ENCODE measurements around the gene FSTL4.

Gene FSTL4

DNA sequence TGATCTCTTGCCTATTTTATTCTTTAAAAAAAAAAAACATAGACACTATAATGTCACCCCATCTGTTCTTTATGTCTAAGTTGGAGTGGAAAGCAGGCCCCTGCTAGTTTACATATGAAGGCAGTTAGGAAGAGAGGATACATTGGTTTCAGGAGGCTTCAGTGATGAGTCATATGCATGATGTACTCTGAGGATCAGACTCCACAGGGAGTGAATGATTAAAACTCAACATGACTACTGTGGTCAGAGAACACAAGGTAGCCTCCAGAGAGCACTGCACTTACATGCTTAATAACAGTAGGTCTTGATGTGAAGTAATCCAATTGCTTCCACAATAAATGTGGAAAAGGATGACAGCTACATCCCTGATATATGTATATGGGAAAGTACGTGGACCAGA, 22.7 kb upstream of the FSTL4 start:
- no peak for DNase-seq (ENCODE audit: extremely low read depth, low read depth)
- TF ChIP-seq, protein P1, sequence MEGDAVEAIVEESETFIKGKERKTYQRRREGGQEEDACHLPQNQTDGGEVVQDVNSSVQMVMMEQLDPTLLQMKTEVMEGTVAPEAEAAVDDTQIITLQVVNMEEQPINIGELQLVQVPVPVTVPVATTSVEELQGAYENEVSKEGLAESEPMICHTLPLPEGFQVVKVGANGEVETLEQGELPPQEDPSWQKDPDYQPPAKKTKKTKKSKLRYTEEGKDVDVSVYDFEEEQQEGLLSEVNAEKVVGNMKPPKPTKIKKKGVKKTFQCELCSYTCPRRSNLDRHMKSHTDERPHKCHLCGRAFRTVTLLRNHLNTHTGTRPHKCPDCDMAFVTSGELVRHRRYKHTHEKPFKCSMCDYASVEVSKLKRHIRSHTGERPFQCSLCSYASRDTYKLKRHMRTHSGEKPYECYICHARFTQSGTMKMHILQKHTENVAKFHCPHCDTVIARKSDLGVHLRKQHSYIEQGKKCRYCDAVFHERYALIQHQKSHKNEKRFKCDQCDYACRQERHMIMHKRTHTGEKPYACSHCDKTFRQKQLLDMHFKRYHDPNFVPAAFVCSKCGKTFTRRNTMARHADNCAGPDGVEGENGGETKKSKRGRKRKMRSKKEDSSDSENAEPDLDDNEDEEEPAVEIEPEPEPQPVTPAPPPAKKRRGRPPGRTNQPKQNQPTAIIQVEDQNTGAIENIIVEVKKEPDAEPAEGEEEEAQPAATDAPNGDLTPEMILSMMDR (IDR thresholded peaks at IDR 0.05; ENCODE audit: low read depth, low read length), result no peak

GRCh38 chr5:133627180-133627579, 14.8 kb upstream of the FSTL4 start:
- TF ChIP-seq, protein P1 (IDR thresholded peaks at IDR 0.05; ENCODE audit: low read depth, low read length), result no peak
- DNase-seq (ENCODE audit: extremely low read depth, low read depth), result no peak

DNA sequence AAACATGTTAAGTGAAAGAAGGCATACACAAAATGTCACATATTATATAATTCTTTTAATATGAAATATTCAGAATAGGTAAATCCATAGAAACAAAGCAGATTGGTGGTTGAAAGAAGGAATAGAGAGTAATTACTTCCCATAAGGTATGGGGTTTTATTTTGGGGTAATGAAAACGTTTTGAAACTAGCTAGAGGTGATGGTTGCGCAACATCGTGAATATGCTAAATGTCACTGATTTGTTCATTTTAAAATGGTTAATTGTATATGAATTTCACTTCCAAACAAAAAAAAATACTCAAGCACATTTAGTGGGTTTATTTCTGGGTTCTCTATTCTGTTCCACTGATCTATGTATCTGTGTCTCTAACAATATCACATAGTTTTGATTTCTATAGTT, 12.0 kb upstream of the FSTL4 start:
- DNase-seq (ENCODE audit: extremely low read depth, low read depth), result no peak
- TF ChIP-seq, protein P1 (IDR thresholded peaks at IDR 0.05; ENCODE audit: low read depth, low read length), result no peak

GRCh38 chr5:133618141-133618540, 5.8 kb upstream of the FSTL4 start:
- no peak for DNase-seq (ENCODE audit: extremely low read depth, low read depth)
- TF ChIP-seq, protein P1 (IDR thresholded peaks at IDR 0.05; ENCODE audit: low read depth, low read length), result no peak

- TF ChIP-seq, protein P1 (IDR thresholded peaks at IDR 0.05; ENCODE audit: low read depth, low read length), result no peak
- DNase-seq (ENCODE audit: extremely low read depth, low read depth), result no peak
Measured at GRCh38 chr5:133613743-133614142, 1.4 kb upstream of the FSTL4 start.

GRCh38 chr5:133613184-133613583, 843 bp upstream of the FSTL4 start:
- no peak for DNase-seq (ENCODE audit: extremely low read depth, low read depth)
- TF ChIP-seq, protein P1 (IDR thresholded peaks at IDR 0.05; ENCODE audit: low read depth, low read length), result no peak

DNA sequence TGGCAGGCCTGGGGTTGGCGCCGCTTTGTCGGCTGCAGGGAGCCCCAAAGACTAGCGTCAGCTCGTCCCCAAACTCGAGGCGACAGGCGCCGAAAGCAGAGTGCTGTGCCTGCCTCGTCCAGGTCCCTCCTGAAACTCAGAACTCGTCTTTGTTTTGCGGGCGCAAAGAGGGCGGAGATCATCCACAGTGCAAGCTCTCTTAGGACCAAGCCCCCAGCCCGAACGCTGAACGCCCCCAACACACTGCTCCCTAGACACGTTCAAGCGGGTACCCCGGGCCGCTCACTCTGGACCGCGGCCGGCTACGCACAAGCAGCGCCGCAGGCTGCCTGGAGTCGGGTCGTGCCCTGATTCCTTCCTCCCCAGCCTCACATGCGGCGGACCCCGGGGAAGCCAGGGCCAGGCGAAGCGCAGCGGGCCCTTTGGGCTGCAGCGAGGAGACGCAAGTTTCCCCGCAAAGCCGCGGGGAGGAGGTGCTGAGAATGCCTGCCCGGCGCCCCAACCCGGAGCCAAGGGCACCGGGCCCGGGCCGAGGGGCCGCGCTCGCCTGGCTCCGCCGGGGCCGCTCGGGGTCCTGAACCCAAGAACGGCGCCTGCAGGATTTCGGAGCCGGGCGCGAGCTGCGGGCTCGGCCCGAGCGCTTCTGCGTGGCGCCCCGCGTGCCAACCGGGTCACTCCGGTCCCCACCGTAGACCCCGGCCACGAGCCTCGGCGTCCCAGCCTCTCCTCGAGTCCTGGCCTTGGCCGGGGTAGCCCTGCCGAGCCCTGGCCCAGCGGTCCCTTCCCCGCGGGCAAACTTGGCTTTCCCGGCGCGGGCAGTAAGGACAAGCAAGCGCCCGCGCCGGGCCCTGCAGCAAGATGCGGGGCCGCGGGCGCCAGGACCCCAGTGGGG, 738 bp downstream of the FSTL4 start:
- no peak for DNase-seq (ENCODE audit: extremely low read depth, low read depth)
- TF ChIP-seq, protein P1 (IDR thresholded peaks at IDR 0.05; ENCODE audit: low read depth, low read length), result no peak
